GM23338 (cell line): ENCODE results near the gene PRAMEF12.

Source experiments
- CTCF ChIP-seq, 2 experiments: fragments of 200-600 bp in 1 of 2; sonication (generic) in 1 of 2; conservative IDR thresholded peaks; 2 replicates each; pipeline versions ENCODE4 v1.5.1 to v1.6.1; 2016 to 2017; ENCODE audit warnings: antibody characterized with exemption in 2 of 2, low read depth in 2 of 2, mild to moderate bottlenecking in 2 of 2, moderate library complexity in 1 of 2
- EZH2 ChIP-seq: fragments of 200-600 bp; sonication (generic); IDR thresholded peaks from one replicate; pipeline ENCODE4 v1.8.0; 2017; ENCODE audit warnings: antibody characterized with exemption, mild to moderate bottlenecking, low read depth; ENCODE audit not compliant: unreplicated experiment
- EZH2phosphoT487 ChIP-seq: fragments of 200-600 bp; sonication (generic); IDR thresholded peaks from one replicate; pipeline ENCODE4 v1.8.1; 2018; ENCODE audit warnings: antibody characterized with exemption; ENCODE audit not compliant: unreplicated experiment
- JUNB ChIP-seq: IDR thresholded peaks from one replicate; pipeline ENCODE4 v1.6.1; 2016; ENCODE audit warnings: antibody characterized with exemption; ENCODE audit not compliant: unreplicated experiment
- POLR2AphosphoS5 ChIP-seq: IDR thresholded peaks from 2 replicates; pipeline ENCODE4 v1.6.1; 2016; ENCODE audit warnings: antibody characterized with exemption, low read depth
- STAT1 ChIP-seq: IDR thresholded peaks from one replicate; pipeline ENCODE4 v1.6.1; 2016; ENCODE audit warnings: antibody characterized with exemption; ENCODE audit not compliant: unreplicated experiment

GRCh38 chr1:12739613-12740012 lies 33.9 kb upstream of the PRAMEF12 start:
- TF ChIP-seq CTCF (conservative IDR thresholded peaks at IDR 0.05; ENCODE audit: low read depth in 2 of 2) (no peak), POLR2AphosphoS5 (no peak), JUNB (no peak), STAT1 (no peak), EZH2 (no peak), EZH2phosphoT487 (no peak)
